ENCODE data around the gene SPSB2.

The SPSB2 gene

GRCh38 chr12:6842075-6842474 lies 31.0 kb downstream of the SPSB2 start:
- H3K36me3 ChIP-seq (ENCODE audit: control insufficient read depth in 1 of 2, insufficient read depth in 2 of 2, low read length in 2 of 2) = peaks cover 0 to 21% of the 10 kb centered on the region in 2 donors
- no peaks in the 10 kb centered on the region for H3K27me3 ChIP-seq (ENCODE audit: control insufficient read depth in 1 of 2, insufficient read depth in 2 of 2, low read length in 2 of 2)

GRCh38 chr12:6840761-6841515 lies 32.2 kb downstream of the SPSB2 start, which contains the start of gene GNB3:
Gene GNB3, plus strand, starts transcription at chr12:6840925. Its CDS starts 363 bp downstream, at chr12:6841288.
- Histone ChIP-seq H3K9me3 (ENCODE audit: control insufficient read depth in 1 of 2, low read length in 2 of 2) (no peaks in the 10 kb centered on the region), H3K4me3 (ENCODE audit: low read depth in 1 of 2, low read length in 2 of 2) (no peak within 1 kb of the TSS), H3K27ac (ENCODE audit: low read depth, low read length) (peak within 1 kb of the TSS; percentile 7), H3K36me3 (ENCODE audit: control insufficient read depth in 1 of 2, insufficient read depth in 2 of 2, low read length in 2 of 2) (peaks cover 0 to 12% of the 10 kb centered on the region in 2 donors), H3K4me1 (ENCODE audit: control insufficient read depth in 1 of 2, insufficient read depth in 2 of 2, low read length in 2 of 2) (peaks cover 0 to 15% of the 10 kb centered on the region in 2 donors), H3K9ac (ENCODE audit: low read depth in 1 of 2, low read length in 2 of 2) (no peak within 1 kb of the TSS), H3K27me3 (ENCODE audit: control insufficient read depth in 1 of 2, insufficient read depth in 2 of 2, low read length in 2 of 2) (no peaks in the 10 kb centered on the region)

More at GRCh38 chr12:6842075-6842474, 31.0 kb downstream of the SPSB2 start:
- peaks cover 0 to 15% of the 10 kb centered on the region in 2 donors for H3K4me1 ChIP-seq (ENCODE audit: control insufficient read depth in 1 of 2, insufficient read depth in 2 of 2, low read length in 2 of 2)
- no peak overlapping the region for H3K4me3 ChIP-seq (ENCODE audit: low read depth in 1 of 2, low read length in 2 of 2)
- no peaks in the 10 kb centered on the region for H3K9me3 ChIP-seq (ENCODE audit: control insufficient read depth in 1 of 2, low read length in 2 of 2)
- H3K9ac ChIP-seq (ENCODE audit: low read depth in 1 of 2, low read length in 2 of 2) = no peak overlapping the region
- H3K27ac ChIP-seq (ENCODE audit: low read depth, low read length) = no peak overlapping the region

GRCh38 chr12:6840330-6840729 lies 32.8 kb downstream of the SPSB2 start:
- Histone ChIP-seq H3K27me3 (ENCODE audit: control insufficient read depth in 1 of 2, insufficient read depth in 2 of 2, low read length in 2 of 2) (no peaks in the 10 kb centered on the region), H3K9me3 (ENCODE audit: control insufficient read depth in 1 of 2, low read length in 2 of 2) (no peaks in the 10 kb centered on the region), H3K27ac (ENCODE audit: low read depth, low read length) (no peak overlapping the region), H3K9ac (ENCODE audit: low read depth in 1 of 2, low read length in 2 of 2) (no peak overlapping the region), H3K4me3 (ENCODE audit: low read depth in 1 of 2, low read length in 2 of 2) (no peak overlapping the region), H3K36me3 (ENCODE audit: control insufficient read depth in 1 of 2, insufficient read depth in 2 of 2, low read length in 2 of 2) (peaks cover 0 to 12% of the 10 kb centered on the region in 2 donors), H3K4me1 (ENCODE audit: control insufficient read depth in 1 of 2, insufficient read depth in 2 of 2, low read length in 2 of 2) (peaks cover 0 to 15% of the 10 kb centered on the region in 2 donors)

GRCh38 chr12:6839482-6840201 lies 33.5 kb downstream of the SPSB2 start:
- no peak overlapping the region for H3K4me3 ChIP-seq (ENCODE audit: low read depth in 1 of 2, low read length in 2 of 2)
- H3K9me3 ChIP-seq (ENCODE audit: control insufficient read depth in 1 of 2, low read length in 2 of 2) = no peaks in the 10 kb centered on the region
- peaks cover 0 to 12% of the 10 kb centered on the region in 2 donors for H3K36me3 ChIP-seq (ENCODE audit: control insufficient read depth in 1 of 2, insufficient read depth in 2 of 2, low read length in 2 of 2)
- H3K27ac ChIP-seq (ENCODE audit: low read depth, low read length) = no peak overlapping the region
- H3K4me1 ChIP-seq (ENCODE audit: control insufficient read depth in 1 of 2, insufficient read depth in 2 of 2, low read length in 2 of 2) = peaks cover 0 to 15% of the 10 kb centered on the region in 2 donors
- H3K27me3 ChIP-seq (ENCODE audit: control insufficient read depth in 1 of 2, insufficient read depth in 2 of 2, low read length in 2 of 2) = no peaks in the 10 kb centered on the region
- no peak overlapping the region for H3K9ac ChIP-seq (ENCODE audit: low read depth in 1 of 2, low read length in 2 of 2)

GRCh38 chr12:6838854-6839253 lies 34.2 kb downstream of the SPSB2 start:
- Histone ChIP-seq H3K9ac (ENCODE audit: low read depth in 1 of 2, low read length in 2 of 2) (no peak overlapping the region), H3K4me1 (ENCODE audit: control insufficient read depth in 1 of 2, insufficient read depth in 2 of 2, low read length in 2 of 2) (peaks cover 0 to 15% of the 10 kb centered on the region in 2 donors), H3K9me3 (ENCODE audit: control insufficient read depth in 1 of 2, low read length in 2 of 2) (no peaks in the 10 kb centered on the region), H3K27ac (ENCODE audit: low read depth, low read length) (no peak overlapping the region), H3K4me3 (ENCODE audit: low read depth in 1 of 2, low read length in 2 of 2) (no peak overlapping the region), H3K27me3 (ENCODE audit: control insufficient read depth in 1 of 2, insufficient read depth in 2 of 2, low read length in 2 of 2) (no peaks in the 10 kb centered on the region), H3K36me3 (ENCODE audit: control insufficient read depth in 1 of 2, insufficient read depth in 2 of 2, low read length in 2 of 2) (peaks cover 0 to 16% of the 10 kb centered on the region in 2 donors)

GRCh38 chr12:6837370-6838060 lies 35.6 kb downstream of the SPSB2 start:
- no peak overlapping the region for H3K4me3 ChIP-seq (ENCODE audit: low read depth in 1 of 2, low read length in 2 of 2)
- H3K36me3 ChIP-seq (ENCODE audit: control insufficient read depth in 1 of 2, insufficient read depth in 2 of 2, low read length in 2 of 2) = peaks cover 0 to 19% of the 10 kb centered on the region in 2 donors
- H3K27ac ChIP-seq (ENCODE audit: low read depth, low read length) = no peak overlapping the region
- H3K27me3 ChIP-seq (ENCODE audit: control insufficient read depth in 1 of 2, insufficient read depth in 2 of 2, low read length in 2 of 2) = no peaks in the 10 kb centered on the region
- H3K9ac ChIP-seq (ENCODE audit: low read depth in 1 of 2, low read length in 2 of 2) = no peak overlapping the region
- H3K9me3 ChIP-seq (ENCODE audit: control insufficient read depth in 1 of 2, low read length in 2 of 2) = no peaks in the 10 kb centered on the region
- H3K4me1 ChIP-seq (ENCODE audit: control insufficient read depth in 1 of 2, insufficient read depth in 2 of 2, low read length in 2 of 2) = peaks cover 0 to 7% of the 10 kb centered on the region in 2 donors

GRCh38 chr12:6836851-6837250 lies 36.3 kb downstream of the SPSB2 start:
- no peak overlapping the region for H3K27ac ChIP-seq (ENCODE audit: low read depth, low read length)
- H3K4me1 ChIP-seq (ENCODE audit: control insufficient read depth in 1 of 2, insufficient read depth in 2 of 2, low read length in 2 of 2) = peaks cover 0 to 4% of the 10 kb centered on the region in 2 donors
- no peaks in the 10 kb centered on the region for H3K9me3 ChIP-seq (ENCODE audit: control insufficient read depth in 1 of 2, low read length in 2 of 2)
- H3K4me3 ChIP-seq (ENCODE audit: low read depth in 1 of 2, low read length in 2 of 2) = no peak overlapping the region
- H3K27me3 ChIP-seq (ENCODE audit: control insufficient read depth in 1 of 2, insufficient read depth in 2 of 2, low read length in 2 of 2) = no peaks in the 10 kb centered on the region
- H3K36me3 ChIP-seq (ENCODE audit: control insufficient read depth in 1 of 2, insufficient read depth in 2 of 2, low read length in 2 of 2) = peaks cover 0 to 19% of the 10 kb centered on the region in 2 donors
- H3K9ac ChIP-seq (ENCODE audit: low read depth in 1 of 2, low read length in 2 of 2) = no peak overlapping the region

GRCh38 chr12:6834873-6835272 lies 38.2 kb downstream of the SPSB2 start:
- H3K9ac ChIP-seq (ENCODE audit: low read depth in 1 of 2, low read length in 2 of 2) = no peak overlapping the region
- H3K4me3 ChIP-seq (ENCODE audit: low read depth in 1 of 2, low read length in 2 of 2) = no peak overlapping the region
- H3K9me3 ChIP-seq (ENCODE audit: control insufficient read depth in 1 of 2, low read length in 2 of 2) = no peaks in the 10 kb centered on the region
- peaks cover 0 to 22% of the 10 kb centered on the region in 2 donors for H3K36me3 ChIP-seq (ENCODE audit: control insufficient read depth in 1 of 2, insufficient read depth in 2 of 2, low read length in 2 of 2)
- H3K27ac ChIP-seq (ENCODE audit: low read depth, low read length) = no peak overlapping the region
- peaks cover 0 to 5% of the 10 kb centered on the region in 2 donors for H3K4me1 ChIP-seq (ENCODE audit: control insufficient read depth in 1 of 2, insufficient read depth in 2 of 2, low read length in 2 of 2)
- no peaks in the 10 kb centered on the region for H3K27me3 ChIP-seq (ENCODE audit: control insufficient read depth in 1 of 2, insufficient read depth in 2 of 2, low read length in 2 of 2)

- H3K27me3 ChIP-seq (ENCODE audit: control insufficient read depth in 1 of 2, insufficient read depth in 2 of 2, low read length in 2 of 2) = peaks cover 0 to 2% of the 10 kb centered on the region in 2 donors
- H3K4me1 ChIP-seq (ENCODE audit: control insufficient read depth in 1 of 2, insufficient read depth in 2 of 2, low read length in 2 of 2) = peaks cover 5 to 11% of the 10 kb centered on the region in 2 donors
- no peak overlapping the region for H3K27ac ChIP-seq (ENCODE audit: low read depth, low read length)
- no peaks in the 10 kb centered on the region for H3K9me3 ChIP-seq (ENCODE audit: control insufficient read depth in 1 of 2, low read length in 2 of 2)
- peaks cover 0 to 20% of the 10 kb centered on the region in 2 donors for H3K36me3 ChIP-seq (ENCODE audit: control insufficient read depth in 1 of 2, insufficient read depth in 2 of 2, low read length in 2 of 2)
- no peak overlapping the region for H3K9ac ChIP-seq (ENCODE audit: low read depth in 1 of 2, low read length in 2 of 2)
- no peak overlapping the region for H3K4me3 ChIP-seq (ENCODE audit: low read depth in 1 of 2, low read length in 2 of 2)
Measured at GRCh38 chr12:6834254-6834653, 38.8 kb downstream of the SPSB2 start.

Data from duodenal mucosa (tissue), 2 donors.